ENCODE data around the gene WDR73. TPM values are rescaled to one million over a fixed set of nuclear protein-coding genes. Genes with fewer than 3 reads are reported as not detected.

The WDR73 gene
- total and polyA plus RNA-seq, 4 donors: 7.5 to 16.0 (median 10.1) TPM

- no peaks in the 10 kb centered on the region for H3K27me3 ChIP-seq (ENCODE audit: control insufficient read depth in 4 of 4, insufficient read depth in 4 of 4, low read length in 3 of 4)
- H3K9ac ChIP-seq (ENCODE audit: low read depth in 1 of 2, low read length in 2 of 2): no peak overlapping the region
- WGBS: 90% methylated on average over 3 of the region's 3 CpGs
- no peak overlapping the region for H3K27ac ChIP-seq (ENCODE audit: low read depth in 1 of 2, low read length in 2 of 2)
- DNase-seq (ENCODE audit: low spot score): no peak
- no peak overlapping the region for H3K4me3 ChIP-seq (ENCODE audit: low read depth in 1 of 3, low read length in 3 of 3)
- TF ChIP-seq HNF4A (conservative IDR thresholded peaks at IDR 0.05): no peak
- TF ChIP-seq, protein P1, sequence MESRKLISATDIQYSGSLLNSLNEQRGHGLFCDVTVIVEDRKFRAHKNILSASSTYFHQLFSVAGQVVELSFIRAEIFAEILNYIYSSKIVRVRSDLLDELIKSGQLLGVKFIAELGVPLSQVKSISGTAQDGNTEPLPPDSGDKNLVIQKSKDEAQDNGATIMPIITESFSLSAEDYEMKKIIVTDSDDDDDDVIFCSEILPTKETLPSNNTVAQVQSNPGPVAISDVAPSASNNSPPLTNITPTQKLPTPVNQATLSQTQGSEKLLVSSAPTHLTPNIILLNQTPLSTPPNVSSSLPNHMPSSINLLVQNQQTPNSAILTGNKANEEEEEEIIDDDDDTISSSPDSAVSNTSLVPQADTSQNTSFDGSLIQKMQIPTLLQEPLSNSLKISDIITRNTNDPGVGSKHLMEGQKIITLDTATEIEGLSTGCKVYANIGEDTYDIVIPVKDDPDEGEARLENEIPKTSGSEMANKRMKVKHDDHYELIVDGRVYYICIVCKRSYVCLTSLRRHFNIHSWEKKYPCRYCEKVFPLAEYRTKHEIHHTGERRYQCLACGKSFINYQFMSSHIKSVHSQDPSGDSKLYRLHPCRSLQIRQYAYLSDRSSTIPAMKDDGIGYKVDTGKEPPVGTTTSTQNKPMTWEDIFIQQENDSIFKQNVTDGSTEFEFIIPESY (IDR thresholded peaks at IDR 0.05): no peak
- no peak for TF ChIP-seq SP1 (IDR thresholded peaks at IDR 0.05)
- TF ChIP-seq RAD21 (IDR thresholded peaks at IDR 0.05): no peak
- TF ChIP-seq FOXA1 (IDR thresholded peaks at IDR 0.05): no peak
- TF ChIP-seq MAX (IDR thresholded peaks at IDR 0.05): no peak
- TF ChIP-seq HNF4G (IDR thresholded peaks at IDR 0.05): no peak
- TF ChIP-seq GABPA (IDR thresholded peaks at IDR 0.05 in 1 of 2, conservative IDR thresholded peaks at IDR 0.05 in 1 of 2): no peak
- no peak for TF ChIP-seq FOXA2 (IDR thresholded peaks at IDR 0.05)
- TF ChIP-seq TAF1 (conservative IDR thresholded peaks at IDR 0.05): no peak
- TF ChIP-seq YY1 (IDR thresholded peaks at IDR 0.05): no peak
- TF ChIP-seq CTCF (IDR thresholded peaks at IDR 0.05; ENCODE audit: low read depth, low read length, missing input control): no peak
- no peak for TF ChIP-seq JUND (IDR thresholded peaks at IDR 0.05)
- no peak for TF ChIP-seq REST (IDR thresholded peaks at IDR 0.05)
- TF ChIP-seq RXRA (IDR thresholded peaks at IDR 0.05): no peak
- no peak for TF ChIP-seq EGR1 (IDR thresholded peaks at IDR 0.05; ENCODE audit: low read depth in 2 of 2)
- TF ChIP-seq, protein P2, sequence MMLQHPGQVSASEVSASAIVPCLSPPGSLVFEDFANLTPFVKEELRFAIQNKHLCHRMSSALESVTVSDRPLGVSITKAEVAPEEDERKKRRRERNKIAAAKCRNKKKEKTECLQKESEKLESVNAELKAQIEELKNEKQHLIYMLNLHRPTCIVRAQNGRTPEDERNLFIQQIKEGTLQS (IDR thresholded peaks at IDR 0.05): no peak
- TF ChIP-seq NR2F2 (IDR thresholded peaks at IDR 0.05): no peak
- H3K4me1 ChIP-seq (ENCODE audit: control insufficient read depth in 4 of 4, insufficient read depth in 4 of 4, low read length in 3 of 4): no peaks in the 10 kb centered on the region
- no peaks in the 10 kb centered on the region for H3K9me3 ChIP-seq (ENCODE audit: control insufficient read depth in 4 of 4, low read length in 3 of 4)
- H3K36me3 ChIP-seq (ENCODE audit: control insufficient read depth in 4 of 4, insufficient read depth in 3 of 4, low read depth in 1 of 4, low read length in 3 of 4): peaks cover 2 to 14% (median 8%) of the 10 kb centered on the region in 4 donors
Observed at GRCh38 chr15:84681831-84682230, 27.7 kb upstream of the WDR73 start.

All from liver (tissue), 9 donors.